ENCODE data around the gene ADCK1. TPM values are rescaled to one million over a fixed set of nuclear protein-coding genes. Genes with fewer than 3 reads are reported as not detected.

Gene ADCK1
- total and polyA plus RNA-seq, 9 of the 15 experiments (the other 6 are each of a cell fraction or from before 2014, with no cell fraction given): 2.8 to 8.9 (median 4.3) TPM

- TF ChIP-seq ETS2 (tag; IDR thresholded peaks at IDR 0.05; ENCODE audit: borderline replicate concordance, poor library complexity, severe bottlenecking): no peak
- TF ChIP-seq ZNF184 (CRISPR knock-in tag; IDR thresholded peaks at IDR 0.05): no peak
Measured at GRCh38 chr14:77864580-77864979, 64.7 kb downstream of the ADCK1 start (continued).

GRCh38 chr14:77865455-77865854, 65.5 kb downstream of the ADCK1 start:
- Histone ChIP-seq H3K27ac (ENCODE audit: extremely low read depth, low read depth, low read length) (no peak overlapping the region), H3K9ac (ENCODE audit: insufficient read depth in 1 of 2, low read depth in 2 of 2, low read length in 2 of 2) (no peak overlapping the region), H3K27me3 (ENCODE audit: control insufficient read depth in 2 of 2, insufficient read depth in 2 of 2, low read length in 2 of 2) (no peaks in the 10 kb centered on the region), H4K20me1 (replicated peaks; ENCODE audit: control insufficient read depth, insufficient read depth, low read length) (no peaks in the 10 kb centered on the region), H3K79me2 (ENCODE audit: control insufficient read depth, insufficient read depth, low read length) (no peaks in the 10 kb centered on the region), H3K4me1 (replicated peaks in 1 of 2; ENCODE audit: control insufficient read depth in 2 of 2, insufficient read depth in 2 of 2, low read length in 2 of 2) (peaks cover 33 to 37% of the 10 kb centered on the region in 2 experiments), H3K9me1 (ENCODE audit: control insufficient read depth, insufficient read depth, low read length) (no peaks in the 10 kb centered on the region), H2AFZ (ENCODE audit: low read depth, low read length) (no peak overlapping the region), H3K36me3 (ENCODE audit: control insufficient read depth, insufficient read depth, low read length) (no peaks in the 10 kb centered on the region), H3K9me3 (replicated peaks; ENCODE audit: control insufficient read depth, insufficient read depth, low read depth, low read length) (no peaks in the 10 kb centered on the region), H3K4me3 (no peak overlapping the region), H3K4me2 (ENCODE audit: insufficient read depth, low read length) (no peak overlapping the region)
- TF ChIP-seq TARDBP (IDR thresholded peaks at IDR 0.05) (no peak), HMGN3 (IDR thresholded peaks at IDR 0.05; ENCODE audit: borderline replicate concordance, extremely low read depth, insufficient read length, low read depth, low read length) (no peak), TGIF2 (CRISPR knock-in tag; IDR thresholded peaks at IDR 0.05) (no peak), ZNF740 (CRISPR knock-in tag; IDR thresholded peaks at IDR 0.05) (no peak), ZNF740 (tag; IDR thresholded peaks at IDR 0.05) (no peak), POLR2AphosphoS2 (IDR thresholded peaks at IDR 0.05; ENCODE audit: low read length) (no peak), JUNB (CRISPR knock-in tag; conservative IDR thresholded peaks at IDR 0.05) (no peak), SPI1 (IDR thresholded peaks at IDR 0.05; ENCODE audit: borderline replicate concordance, low read depth, low read length) (no peak), ZFP91 (CRISPR knock-in tag; IDR thresholded peaks at IDR 0.05) (no peak), CBX2 (IDR thresholded peaks at IDR 0.05; ENCODE audit: insufficient read depth, low read length, poor library complexity, severe bottlenecking) (no peak), HOMEZ (CRISPR knock-in tag; IDR thresholded peaks at IDR 0.05) (no peak), HMG20B (CRISPR knock-in tag; IDR thresholded peaks at IDR 0.05) (no peak), ZBTB8A (IDR thresholded peaks at IDR 0.05; ENCODE audit: partially characterized antibody) (no peak), ARID3B (CRISPR knock-in tag; IDR thresholded peaks at IDR 0.05; ENCODE audit: borderline replicate concordance) (no peak)
- BruUV-seq (replicated peaks): no TSS peak
- ChIA-PET POLR2A (no interaction called here), CTCF (ENCODE audit: low intra/inter-chr PET ratio) (no interaction called here)
- no peak for ATAC-seq
- intact Hi-C loops (cut with micrococcal nuclease) (loop anchor here (10.0 kb wide), 1 partner anchor 289 kb away; no protein-coding TSS in a partner anchor), in situ Hi-C loops (cut with MboI) (loop anchor here (5.0 kb wide), 1 partner anchor 97 kb away; no protein-coding TSS in a partner anchor)
- 94% methylated on average over 5 of the region's 6 CpGs for WGBS (ENCODE audit: insufficient coverage, low coverage, missing lambda C conversion rate)
- DNase-seq (ENCODE audit: extremely low read depth in 1 of 4, low spot score in 3 of 4): no peak
- FAIRE-seq: no peak

All from K562 (cell line).